ENCODE results near the gene PCGF2.
"Not testable (repeated sequence)": the region's sequence is repeated elsewhere in the genome, so short reads cannot be mapped to it uniquely, and the experiment has no call there.

Gene PCGF2

DNA sequence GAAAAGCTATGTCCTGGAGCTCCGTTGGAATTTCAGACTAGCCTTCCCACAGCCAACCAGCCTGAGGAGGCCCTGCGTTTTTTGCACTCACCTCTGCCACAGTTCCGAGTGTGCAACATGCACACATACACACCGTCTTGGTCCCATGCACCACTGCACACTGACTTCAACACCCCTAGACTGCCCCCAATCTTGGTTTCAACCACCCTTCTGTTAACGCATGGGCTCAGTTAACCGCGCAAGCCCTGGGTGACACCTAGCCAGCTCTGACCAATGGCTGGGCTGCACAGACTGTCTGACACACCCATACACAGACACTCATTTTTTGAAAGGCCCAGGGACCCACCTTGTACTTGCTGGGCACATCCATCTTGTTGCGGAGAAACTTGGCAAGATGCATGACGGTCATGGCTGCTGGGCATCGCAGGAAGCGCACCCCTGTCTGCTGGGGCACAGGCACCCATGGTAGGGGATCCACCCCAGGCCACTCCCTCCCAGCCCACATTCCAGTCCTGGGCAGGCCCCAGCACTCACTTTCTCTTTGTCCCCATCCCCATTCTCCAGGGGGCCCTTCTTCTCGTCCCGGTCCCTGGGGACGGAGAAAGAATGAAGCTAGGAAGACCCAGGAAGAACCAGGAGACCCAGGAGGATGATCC lies 10.0 kb downstream of the PCGF2 start:
- no peak for DNase-seq (ENCODE audit: low read depth in 2 of 2, low spot score in 1 of 2)

GRCh38 chr17:38735161-38735997 lies 12.8 kb downstream of the PCGF2 start:
- peak; percentile 59 to 66 for DNase-seq (ENCODE audit: low read depth in 2 of 2, low spot score in 1 of 2)

DNA sequence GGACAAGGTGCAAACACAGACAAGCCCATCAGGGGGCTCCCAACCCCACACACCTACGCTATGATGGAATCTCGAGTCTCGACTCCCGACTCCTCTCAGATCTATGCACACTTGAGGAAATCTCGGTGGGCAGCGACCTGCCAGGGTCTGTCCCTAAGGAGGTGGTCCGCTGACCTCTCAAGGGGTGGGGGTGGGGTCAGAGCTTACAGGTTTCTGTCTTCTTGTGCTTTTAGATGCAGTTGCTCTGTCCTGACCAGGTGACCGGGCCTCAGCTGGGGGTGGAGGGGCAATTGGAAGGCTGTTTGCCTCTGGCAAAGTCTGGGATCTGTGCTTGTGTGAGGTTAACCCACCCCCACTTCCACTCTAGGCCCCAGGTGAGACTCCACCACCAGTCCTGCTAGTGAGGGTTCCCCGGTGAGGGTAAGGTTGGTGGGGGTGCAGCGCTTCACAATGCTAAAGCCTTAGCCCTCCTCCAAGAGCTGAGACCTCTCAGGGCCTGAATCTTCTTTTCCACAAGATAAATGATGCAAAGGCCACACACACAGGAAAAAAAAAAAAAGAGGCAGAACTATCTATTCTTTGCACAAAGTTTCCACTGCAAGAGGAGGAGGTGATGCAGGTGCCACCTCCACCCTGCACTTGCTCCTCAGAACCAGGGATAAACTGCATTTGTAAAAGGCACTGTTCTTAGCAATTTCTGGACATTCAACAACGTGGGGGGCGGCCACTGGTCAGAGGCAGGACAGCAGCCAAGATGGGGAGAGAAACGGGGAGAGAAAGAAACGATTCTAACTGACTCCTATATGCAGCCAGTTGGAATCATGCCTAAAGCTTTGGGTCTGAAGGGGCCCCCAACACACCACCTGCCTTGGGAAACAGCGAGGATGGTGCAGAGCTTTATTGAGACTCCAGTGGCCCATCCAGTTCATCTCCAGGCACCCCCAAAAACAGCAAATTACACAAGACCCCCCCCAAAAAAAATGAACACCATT lies 13.9 kb downstream of the PCGF2 start:
- DNase-seq (ENCODE audit: low read depth in 2 of 2, low spot score in 1 of 2), result no peak

GRCh38 chr17:38733282-38733981 lies 14.7 kb downstream of the PCGF2 start:
- DNase-seq (ENCODE audit: low read depth in 2 of 2, low spot score in 1 of 2), result no peak

- DNase-seq (ENCODE audit: low read depth in 2 of 2, low spot score in 1 of 2), result no peak
Measured at GRCh38 chr17:38732376-38733281, 15.5 kb downstream of the PCGF2 start.

GRCh38 chr17:38731526-38732294 lies 16.4 kb downstream of the PCGF2 start:
- DNase-seq (ENCODE audit: low read depth in 2 of 2, low spot score in 1 of 2), result no peak

DNA sequence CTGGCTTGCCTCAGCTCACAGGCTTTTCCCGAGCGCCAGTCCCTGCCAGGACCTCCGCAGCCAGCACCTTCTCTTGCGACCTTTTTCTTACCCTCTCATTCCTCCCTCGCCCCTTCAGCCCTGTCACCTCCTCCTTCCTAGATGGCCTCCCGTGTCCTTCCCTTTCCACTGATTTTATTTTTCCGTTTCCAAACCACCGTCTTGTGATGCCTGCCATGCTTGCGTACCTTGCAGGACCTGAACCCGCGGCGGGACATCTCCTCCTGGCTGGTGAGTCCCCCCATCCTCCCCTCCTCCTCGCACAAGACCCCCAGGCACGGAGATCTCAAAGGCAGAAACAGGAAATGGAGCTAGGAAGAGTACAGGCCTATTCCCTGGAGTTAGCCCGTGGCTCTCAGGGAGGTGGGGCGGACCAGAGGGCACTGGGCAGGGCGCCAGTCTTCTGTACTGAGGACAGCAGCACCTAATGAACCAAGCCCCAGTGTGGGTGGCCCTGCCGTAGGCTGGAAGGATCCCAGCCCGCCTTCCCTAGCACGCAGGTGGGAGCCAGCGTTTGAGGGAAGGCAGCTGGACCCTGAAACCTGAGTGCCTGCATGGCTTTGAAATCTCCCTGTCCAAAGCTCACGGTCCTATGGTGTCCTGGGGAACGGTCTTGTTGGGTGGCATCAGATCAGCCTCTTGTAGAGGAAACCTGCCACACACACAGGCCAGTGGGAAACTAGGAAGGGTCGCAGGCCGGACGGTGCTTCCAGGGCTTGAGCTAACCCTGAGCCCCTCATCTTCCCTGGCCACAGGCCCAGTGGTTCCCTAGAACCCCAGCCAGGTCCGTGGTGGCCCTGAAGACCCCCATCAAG lies 17.4 kb downstream of the PCGF2 start:
- DNase-seq (ENCODE audit: low read depth in 2 of 2, low spot score in 1 of 2), result no peak

DNA sequence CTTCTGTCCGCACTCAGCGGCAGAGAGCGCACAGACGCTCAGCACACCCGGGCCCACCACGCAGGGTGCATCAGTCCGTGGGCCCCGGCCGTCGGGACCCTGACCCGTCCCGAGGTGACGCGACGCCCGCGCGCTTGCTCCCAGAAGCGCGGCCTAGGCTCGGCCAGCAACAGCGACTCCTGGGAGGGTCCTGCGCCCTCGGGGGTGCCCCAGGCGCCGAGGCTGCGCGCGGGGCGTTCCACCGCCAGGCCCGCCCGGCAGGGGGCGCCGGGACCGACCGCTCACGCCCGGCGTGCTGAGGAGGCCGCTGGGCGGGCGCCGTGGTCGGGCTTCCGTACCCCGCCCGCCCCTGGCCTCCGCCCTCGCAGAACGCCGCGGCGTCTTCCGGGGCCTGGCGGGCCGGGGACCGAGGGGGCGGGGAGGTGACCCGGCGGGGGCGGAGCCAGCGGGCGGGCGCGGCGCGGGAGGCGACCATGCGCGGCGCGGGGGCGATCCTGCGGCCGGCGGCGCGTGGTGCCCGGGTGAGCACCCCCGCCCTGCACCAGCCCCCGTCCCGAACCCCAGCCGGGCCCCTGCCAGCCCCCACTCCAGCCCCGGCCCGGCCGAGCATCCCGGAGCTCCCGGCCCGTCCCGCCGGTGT lies 18.1 kb downstream of the PCGF2 start, which contains the start of gene CISD3:
Gene CISD3 (plus strand): TSS at position 456 of the 640 bp plus-strand sequence. CDS start 18 bp downstream, at position 474.
- peak; percentile 68 to 71 for DNase-seq (ENCODE audit: low read depth in 2 of 2, low spot score in 1 of 2)

- DNase-seq (ENCODE audit: low read depth in 2 of 2, low spot score in 1 of 2), result no peak
Measured at GRCh38 chr17:38729368-38729885, 18.7 kb downstream of the PCGF2 start.

GRCh38 chr17:38728290-38728831 lies 19.8 kb downstream of the PCGF2 start:
- DNase-seq (ENCODE audit: low read depth in 2 of 2, low spot score in 1 of 2), result peak; percentile 50 to 52

DNA sequence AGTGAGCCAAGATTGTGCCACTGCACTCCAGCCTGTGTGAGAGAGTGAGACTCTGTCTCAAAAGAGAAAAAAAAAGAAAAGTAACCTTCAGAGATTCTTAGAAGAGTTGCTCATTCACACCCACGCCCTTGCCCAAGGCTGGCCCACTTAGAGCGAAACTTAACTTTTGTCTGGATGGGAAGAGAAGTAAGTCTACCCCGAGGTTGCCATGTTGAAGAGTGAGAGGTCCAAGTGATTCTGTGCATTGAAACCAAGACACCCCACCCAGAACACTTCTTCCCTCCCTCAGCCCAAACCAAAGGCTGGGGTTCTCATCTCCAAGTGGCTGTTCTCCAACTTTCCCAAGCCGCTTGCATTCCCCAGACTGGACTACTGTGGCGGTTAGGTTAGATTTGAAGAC lies 20.4 kb downstream of the PCGF2 start:
- no peak for DNase-seq (ENCODE audit: low read depth in 2 of 2, low spot score in 1 of 2)

DNA sequence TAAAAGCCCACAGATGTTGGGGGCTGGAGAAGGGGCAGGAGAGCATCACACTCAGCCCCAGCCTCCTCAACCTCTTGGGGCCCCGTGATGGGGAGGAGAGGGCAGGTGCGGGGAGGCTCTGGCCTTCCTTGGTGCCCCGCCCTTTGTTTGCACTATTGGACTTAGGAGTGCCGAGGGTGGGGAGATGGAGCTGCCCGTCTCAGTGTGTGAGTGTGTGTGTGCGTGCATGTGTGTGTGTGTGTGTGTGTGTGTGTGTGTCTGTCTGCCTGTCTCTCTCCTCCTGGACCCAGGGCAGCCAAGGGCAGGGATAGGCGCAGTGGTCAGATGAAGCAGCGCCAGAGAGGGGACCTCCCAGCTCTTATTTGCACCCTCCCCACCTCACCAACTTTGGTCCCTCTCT lies 22.0 kb downstream of the PCGF2 start:
- DNase-seq (ENCODE audit: low read depth in 2 of 2, low spot score in 1 of 2), result not testable (repeated sequence)

- DNase-seq (ENCODE audit: low read depth in 2 of 2, low spot score in 1 of 2), result no peak
Measured at GRCh38 chr17:38725066-38725465, 23.1 kb downstream of the PCGF2 start.

DNA sequence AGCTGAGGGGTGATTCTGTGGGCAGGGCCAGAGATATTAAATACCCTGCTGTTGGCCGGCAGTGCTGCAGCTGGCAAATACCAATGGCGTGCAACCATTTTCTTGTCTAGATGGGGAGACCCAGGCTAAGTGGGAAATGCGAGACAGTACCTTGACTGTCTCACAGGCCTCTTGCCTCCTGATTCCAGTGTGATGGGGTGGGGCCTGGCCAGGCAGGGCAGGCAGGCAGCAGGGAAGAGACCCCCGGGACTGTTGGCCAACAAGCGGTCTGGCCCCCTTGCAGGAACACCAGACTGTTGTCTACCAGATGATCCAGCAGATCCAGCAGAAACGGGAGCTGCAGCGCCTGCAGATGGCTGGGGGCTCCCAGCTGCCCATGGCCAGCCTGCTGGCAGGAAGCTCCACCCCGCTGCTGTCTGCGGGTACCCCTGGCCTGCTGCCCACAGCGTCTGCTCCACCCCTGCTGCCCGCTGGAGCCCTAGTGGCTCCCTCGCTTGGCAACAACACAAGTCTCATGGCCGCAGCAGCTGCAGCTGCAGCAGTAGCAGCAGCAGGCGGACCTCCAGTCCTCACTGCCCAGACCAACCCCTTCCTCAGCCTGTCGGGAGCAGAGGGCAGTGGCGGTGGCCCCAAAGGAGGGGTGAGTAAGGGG lies 23.7 kb downstream of the PCGF2 start:
- no peak for DNase-seq (ENCODE audit: low read depth in 2 of 2, low spot score in 1 of 2)

- no peak for DNase-seq (ENCODE audit: low read depth in 2 of 2, low spot score in 1 of 2)
Measured at GRCh38 chr17:38721802-38722201, 26.3 kb downstream of the PCGF2 start.

- DNase-seq (ENCODE audit: low read depth in 2 of 2, low spot score in 1 of 2), result no peak
Measured at GRCh38 chr17:38720941-38721340, 27.2 kb downstream of the PCGF2 start.

Measured in stimulated activated CD8-positive, alpha-beta memory T cell treated with anti-CD3 and anti-CD28 coated beads, Interleukin-4, amount 100 ng/mL, for 1 hour (primary cell).